ENCODE measurements around the gene NPAS4. TPM values are rescaled to one million over a fixed set of nuclear protein-coding genes. Genes with fewer than 3 reads are reported as not detected.
A peak's percentile ranks its signal among the peaks of the same experiment; 100 is the strongest.

NPAS4 gene
- total and polyA plus RNA-seq, 2 of the 13 experiments (the other 11 are each of a cell fraction or from before 2014, with no cell fraction given): not detected

- TF ChIP-seq ZNF678 (CRISPR knock-in tag; IDR thresholded peaks at IDR 0.05) (no peak), KLF13 (CRISPR knock-in tag; IDR thresholded peaks at IDR 0.05) (no peak), ZNF30 (CRISPR knock-in tag; IDR thresholded peaks at IDR 0.05) (no peak), GATAD1 (CRISPR knock-in tag; IDR thresholded peaks at IDR 0.05) (peak; percentile 75), GATA4 (IDR thresholded peaks at IDR 0.05; ENCODE audit: borderline replicate concordance, low read depth) (no peak), ZBTB1 (CRISPR knock-in tag; IDR thresholded peaks at IDR 0.05; ENCODE audit: borderline replicate concordance) (peak; percentile 44; the same call in 1 of the 2 replicates), ZNF547 (CRISPR knock-in tag; IDR thresholded peaks at IDR 0.05) (no peak), ZNF816 (CRISPR knock-in tag; IDR thresholded peaks at IDR 0.05; ENCODE audit: borderline replicate concordance) (no peak), REPIN1 (CRISPR knock-in tag; IDR thresholded peaks at IDR 0.05; ENCODE audit: borderline replicate concordance, low read depth) (peak; percentile 32; the same call in 1 of the 2 replicates), PCBP2 (optimal IDR thresholded peaks at IDR 0.05; ENCODE audit: low read depth, low read length, poor library complexity, severe bottlenecking) (no peak), RXRA (CRISPR knock-in tag; IDR thresholded peaks at IDR 0.05) (no peak), ZNF850 (CRISPR knock-in tag; conservative IDR thresholded peaks at IDR 0.05) (no peak), TP53 (CRISPR knock-in tag; conservative IDR thresholded peaks at IDR 0.05) (no peak)
- TF ChIP-seq, protein P1, sequence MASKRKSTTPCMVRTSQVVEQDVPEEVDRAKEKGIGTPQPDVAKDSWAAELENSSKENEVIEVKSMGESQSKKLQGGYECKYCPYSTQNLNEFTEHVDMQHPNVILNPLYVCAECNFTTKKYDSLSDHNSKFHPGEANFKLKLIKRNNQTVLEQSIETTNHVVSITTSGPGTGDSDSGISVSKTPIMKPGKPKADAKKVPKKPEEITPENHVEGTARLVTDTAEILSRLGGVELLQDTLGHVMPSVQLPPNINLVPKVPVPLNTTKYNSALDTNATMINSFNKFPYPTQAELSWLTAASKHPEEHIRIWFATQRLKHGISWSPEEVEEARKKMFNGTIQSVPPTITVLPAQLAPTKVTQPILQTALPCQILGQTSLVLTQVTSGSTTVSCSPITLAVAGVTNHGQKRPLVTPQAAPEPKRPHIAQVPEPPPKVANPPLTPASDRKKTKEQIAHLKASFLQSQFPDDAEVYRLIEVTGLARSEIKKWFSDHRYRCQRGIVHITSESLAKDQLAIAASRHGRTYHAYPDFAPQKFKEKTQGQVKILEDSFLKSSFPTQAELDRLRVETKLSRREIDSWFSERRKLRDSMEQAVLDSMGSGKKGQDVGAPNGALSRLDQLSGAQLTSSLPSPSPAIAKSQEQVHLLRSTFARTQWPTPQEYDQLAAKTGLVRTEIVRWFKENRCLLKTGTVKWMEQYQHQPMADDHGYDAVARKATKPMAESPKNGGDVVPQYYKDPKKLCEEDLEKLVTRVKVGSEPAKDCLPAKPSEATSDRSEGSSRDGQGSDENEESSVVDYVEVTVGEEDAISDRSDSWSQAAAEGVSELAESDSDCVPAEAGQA (IDR thresholded peaks at IDR 0.05; ENCODE audit: low read depth): no peak
- TF ChIP-seq, protein P1 (CRISPR knock-in tag; IDR thresholded peaks at IDR 0.05; ENCODE audit: borderline replicate concordance): peak; percentile 48; the same call in 1 of the 2 replicates
- TF ChIP-seq, protein P2, sequence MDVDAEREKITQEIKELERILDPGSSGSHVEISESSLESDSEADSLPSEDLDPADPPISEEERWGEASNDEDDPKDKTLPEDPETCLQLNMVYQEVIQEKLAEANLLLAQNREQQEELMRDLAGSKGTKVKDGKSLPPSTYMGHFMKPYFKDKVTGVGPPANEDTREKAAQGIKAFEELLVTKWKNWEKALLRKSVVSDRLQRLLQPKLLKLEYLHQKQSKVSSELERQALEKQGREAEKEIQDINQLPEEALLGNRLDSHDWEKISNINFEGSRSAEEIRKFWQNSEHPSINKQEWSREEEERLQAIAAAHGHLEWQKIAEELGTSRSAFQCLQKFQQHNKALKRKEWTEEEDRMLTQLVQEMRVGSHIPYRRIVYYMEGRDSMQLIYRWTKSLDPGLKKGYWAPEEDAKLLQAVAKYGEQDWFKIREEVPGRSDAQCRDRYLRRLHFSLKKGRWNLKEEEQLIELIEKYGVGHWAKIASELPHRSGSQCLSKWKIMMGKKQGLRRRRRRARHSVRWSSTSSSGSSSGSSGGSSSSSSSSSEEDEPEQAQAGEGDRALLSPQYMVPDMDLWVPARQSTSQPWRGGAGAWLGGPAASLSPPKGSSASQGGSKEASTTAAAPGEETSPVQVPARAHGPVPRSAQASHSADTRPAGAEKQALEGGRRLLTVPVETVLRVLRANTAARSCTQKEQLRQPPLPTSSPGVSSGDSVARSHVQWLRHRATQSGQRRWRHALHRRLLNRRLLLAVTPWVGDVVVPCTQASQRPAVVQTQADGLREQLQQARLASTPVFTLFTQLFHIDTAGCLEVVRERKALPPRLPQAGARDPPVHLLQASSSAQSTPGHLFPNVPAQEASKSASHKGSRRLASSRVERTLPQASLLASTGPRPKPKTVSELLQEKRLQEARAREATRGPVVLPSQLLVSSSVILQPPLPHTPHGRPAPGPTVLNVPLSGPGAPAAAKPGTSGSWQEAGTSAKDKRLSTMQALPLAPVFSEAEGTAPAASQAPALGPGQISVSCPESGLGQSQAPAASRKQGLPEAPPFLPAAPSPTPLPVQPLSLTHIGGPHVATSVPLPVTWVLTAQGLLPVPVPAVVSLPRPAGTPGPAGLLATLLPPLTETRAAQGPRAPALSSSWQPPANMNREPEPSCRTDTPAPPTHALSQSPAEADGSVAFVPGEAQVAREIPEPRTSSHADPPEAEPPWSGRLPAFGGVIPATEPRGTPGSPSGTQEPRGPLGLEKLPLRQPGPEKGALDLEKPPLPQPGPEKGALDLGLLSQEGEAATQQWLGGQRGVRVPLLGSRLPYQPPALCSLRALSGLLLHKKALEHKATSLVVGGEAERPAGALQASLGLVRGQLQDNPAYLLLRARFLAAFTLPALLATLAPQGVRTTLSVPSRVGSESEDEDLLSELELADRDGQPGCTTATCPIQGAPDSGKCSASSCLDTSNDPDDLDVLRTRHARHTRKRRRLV (CRISPR knock-in tag; IDR thresholded peaks at IDR 0.05): 0 out of 2 replicates have a peak, but pooled peaks have one; percentile 49
- TF ChIP-seq, protein P3, sequence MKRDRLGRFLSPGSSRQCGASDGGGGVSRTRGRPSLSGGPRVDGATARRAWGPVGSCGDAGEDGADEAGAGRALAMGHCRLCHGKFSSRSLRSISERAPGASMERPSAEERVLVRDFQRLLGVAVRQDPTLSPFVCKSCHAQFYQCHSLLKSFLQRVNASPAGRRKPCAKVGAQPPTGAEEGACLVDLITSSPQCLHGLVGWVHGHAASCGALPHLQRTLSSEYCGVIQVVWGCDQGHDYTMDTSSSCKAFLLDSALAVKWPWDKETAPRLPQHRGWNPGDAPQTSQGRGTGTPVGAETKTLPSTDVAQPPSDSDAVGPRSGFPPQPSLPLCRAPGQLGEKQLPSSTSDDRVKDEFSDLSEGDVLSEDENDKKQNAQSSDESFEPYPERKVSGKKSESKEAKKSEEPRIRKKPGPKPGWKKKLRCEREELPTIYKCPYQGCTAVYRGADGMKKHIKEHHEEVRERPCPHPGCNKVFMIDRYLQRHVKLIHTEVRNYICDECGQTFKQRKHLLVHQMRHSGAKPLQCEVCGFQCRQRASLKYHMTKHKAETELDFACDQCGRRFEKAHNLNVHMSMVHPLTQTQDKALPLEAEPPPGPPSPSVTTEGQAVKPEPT (CRISPR knock-in tag; IDR thresholded peaks at IDR 0.05; ENCODE audit: low read depth): no peak
These were observed 2.5 kb upstream of the NPAS4 start (continued) for GRCh38 chr11:66418168-66418985.

Data from HepG2 (cell line).